ENCODE measurements around the gene EEF1A2. TPM values are rescaled to one million over a fixed set of nuclear protein-coding genes. Genes with fewer than 3 reads are reported as not detected.
A peak's percentile ranks its signal among the peaks of the same experiment; 100 is the strongest.

The EEF1A2 gene
- total RNA-seq, 2 donors from 2014 or later: 2.4 TPM; not detected in 1

- TF ChIP-seq CTCF (IDR thresholded peaks at IDR 0.05): no peak
These were observed 2.3 kb upstream of the EEF1A2 start for GRCh38 chr20:63500902-63501817.

GRCh38 chr20:63500151-63500901, 1.4 kb upstream of the EEF1A2 start:
- ATAC-seq (ENCODE audit: insufficient number of reproducible peaks, low FRiP score, low read depth): no peak
- H3K4me1 ChIP-seq (ENCODE audit: control insufficient read depth in 1 of 2, low read depth in 2 of 2): peaks cover 5 to 24% of the 10 kb centered on the region in 2 donors

More at GRCh38 chr20:63500902-63501817, 2.3 kb upstream of the EEF1A2 start:
- Histone ChIP-seq H3K4me3 (no peak overlapping the region), H3K4me1 (ENCODE audit: control insufficient read depth in 1 of 2, low read depth in 2 of 2) (peaks cover 5 to 24% of the 10 kb centered on the region in 2 donors), H3K27ac (no peak overlapping the region), H3K9me3 (no peaks in the 10 kb centered on the region), H3K36me3 (no peaks in the 10 kb centered on the region), H3K27me3 (replicated peaks; ENCODE audit: insufficient read depth) (no peaks in the 10 kb centered on the region)
- no peak for DNase-seq (ENCODE audit: low spot score)
- ATAC-seq (ENCODE audit: insufficient number of reproducible peaks, low FRiP score, low read depth): no peak

GRCh38 chr20:63499338-63499969, 571 bp upstream of the EEF1A2 start:
- Histone ChIP-seq H3K4me1 (ENCODE audit: control insufficient read depth in 1 of 2, low read depth in 2 of 2) (peaks cover 5 to 24% of the 10 kb centered on the region in 2 donors), H3K4me3 (peak overlapping the region; percentile 65), H3K27me3 (replicated peaks; ENCODE audit: insufficient read depth) (no peaks in the 10 kb centered on the region), H3K9me3 (no peaks in the 10 kb centered on the region), H3K36me3 (no peaks in the 10 kb centered on the region), H3K27ac (no peak overlapping the region)
- TF ChIP-seq CTCF (IDR thresholded peaks at IDR 0.05): no peak
- DNase-seq (ENCODE audit: low spot score): no peak
- no peak for ATAC-seq (ENCODE audit: insufficient number of reproducible peaks, low FRiP score, low read depth)

More at GRCh38 chr20:63500151-63500901, 1.4 kb upstream of the EEF1A2 start:
- TF ChIP-seq CTCF (IDR thresholded peaks at IDR 0.05): no peak
- H3K36me3 ChIP-seq: no peaks in the 10 kb centered on the region
- no peaks in the 10 kb centered on the region for H3K27me3 ChIP-seq (replicated peaks; ENCODE audit: insufficient read depth)
- no peak overlapping the region for H3K4me3 ChIP-seq
- no peak for DNase-seq (ENCODE audit: low spot score)
- no peak overlapping the region for H3K27ac ChIP-seq
- no peaks in the 10 kb centered on the region for H3K9me3 ChIP-seq

GRCh38 chr20:63497946-63498935, 642 bp downstream of the EEF1A2 start:
- ATAC-seq (ENCODE audit: insufficient number of reproducible peaks, low FRiP score, low read depth): no peak

More at GRCh38 chr20:63497946-63498935, 642 bp downstream of the EEF1A2 start:
- Histone ChIP-seq H3K27ac (no peak overlapping the region), H3K4me3 (peak overlapping the region; percentile 65), H3K9me3 (no peaks in the 10 kb centered on the region), H3K4me1 (ENCODE audit: control insufficient read depth in 1 of 2, low read depth in 2 of 2) (peaks cover 5 to 24% of the 10 kb centered on the region in 2 donors), H3K36me3 (no peaks in the 10 kb centered on the region), H3K27me3 (replicated peaks; ENCODE audit: insufficient read depth) (no peaks in the 10 kb centered on the region)
- TF ChIP-seq CTCF (IDR thresholded peaks at IDR 0.05): no peak
- no peak for DNase-seq (ENCODE audit: low spot score)

Measured in thoracic aorta (tissue), 2 donors.